Activated naive CD4-positive, alpha-beta T cell treated with anti-CD3 and anti-CD28 coated beads, Interleukin-2, amount 50 U/mL, for 24 hours (primary cell): ENCODE results near the gene PAAF1.

Experiments used
- H3K27ac Mint-ChIP-seq: one replicate; pipeline ENCODE4 v1.8.0; 2021; ENCODE audit warnings: mild to moderate bottlenecking, mixed read lengths
- H3K27me3 Mint-ChIP-seq: one replicate; pipeline ENCODE4 v1.8.0; 2021; ENCODE audit warnings: mixed read lengths
- H3K36me3 Mint-ChIP-seq: one replicate; pipeline ENCODE4 v1.8.0; 2021; ENCODE audit warnings: mixed read lengths
- H3K4me1 Mint-ChIP-seq: one replicate; pipeline ENCODE4 v1.8.0; 2021; ENCODE audit warnings: mixed read lengths
- H3K4me3 Mint-ChIP-seq: one replicate; pipeline ENCODE4 v1.8.0; 2021; ENCODE audit warnings: mild to moderate bottlenecking, mixed read lengths
- H3K9me3 Mint-ChIP-seq: one replicate; pipeline ENCODE4 v1.8.0; 2021; ENCODE audit warnings: mixed read lengths

PAAF1 gene

DNA sequence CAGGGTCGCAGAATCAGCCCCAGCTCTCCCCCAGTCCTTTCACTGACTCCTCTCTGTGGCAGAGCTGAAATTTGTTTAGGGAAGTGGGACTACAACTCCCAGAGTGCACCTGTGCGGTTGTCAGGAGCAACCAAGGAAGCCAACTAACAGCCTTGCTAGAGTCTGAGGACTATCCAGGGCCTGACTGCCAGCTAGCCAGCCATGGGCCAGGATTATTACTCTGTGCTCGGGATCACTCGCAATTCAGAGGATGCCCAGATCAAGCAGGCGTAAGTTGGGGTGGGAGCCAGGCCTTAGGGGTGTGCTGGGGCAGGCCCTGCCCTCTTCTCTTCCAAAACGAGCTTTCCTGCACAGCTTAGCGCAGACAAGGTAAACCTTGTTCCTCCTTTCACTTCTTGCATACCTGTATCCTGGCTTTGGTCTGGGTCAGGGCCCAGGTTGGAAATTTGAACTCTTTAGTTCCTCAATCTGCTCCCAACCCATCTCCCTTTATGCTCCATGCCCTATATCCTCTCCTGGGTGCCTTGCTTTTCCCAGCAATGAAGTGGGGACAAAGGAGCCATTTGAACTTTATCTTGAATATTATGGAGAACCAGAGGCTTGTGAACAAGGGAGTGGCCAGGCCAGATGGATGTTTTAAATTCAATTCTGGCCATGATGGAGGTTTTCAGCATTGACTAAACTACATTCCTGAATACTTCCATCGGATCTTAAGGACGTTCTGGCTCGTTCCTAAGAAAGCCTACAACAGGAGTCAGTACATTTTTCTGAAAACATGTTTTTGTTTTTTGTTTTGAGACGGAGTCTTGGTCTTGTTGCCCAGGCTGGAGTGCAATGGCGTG lies 74.3 kb downstream of the PAAF1 start, which contains the start of gene DNAJB13:
DNAJB13 (plus strand) TSS at position 158 of the 842 bp plus-strand sequence; CDS start at position 202, 44 bp downstream.
- H3K36me3 Mint-ChIP-seq, result no peaks in the 10 kb centered on the region
- no peaks in the 10 kb centered on the region for H3K27me3 Mint-ChIP-seq
- H3K27ac Mint-ChIP-seq, result no peak within 1 kb of the TSS
- no peaks in the 10 kb centered on the region for H3K9me3 Mint-ChIP-seq
- H3K4me1 Mint-ChIP-seq, result no peaks in the 10 kb centered on the region
- no peak within 1 kb of the TSS for H3K4me3 Mint-ChIP-seq

DNA sequence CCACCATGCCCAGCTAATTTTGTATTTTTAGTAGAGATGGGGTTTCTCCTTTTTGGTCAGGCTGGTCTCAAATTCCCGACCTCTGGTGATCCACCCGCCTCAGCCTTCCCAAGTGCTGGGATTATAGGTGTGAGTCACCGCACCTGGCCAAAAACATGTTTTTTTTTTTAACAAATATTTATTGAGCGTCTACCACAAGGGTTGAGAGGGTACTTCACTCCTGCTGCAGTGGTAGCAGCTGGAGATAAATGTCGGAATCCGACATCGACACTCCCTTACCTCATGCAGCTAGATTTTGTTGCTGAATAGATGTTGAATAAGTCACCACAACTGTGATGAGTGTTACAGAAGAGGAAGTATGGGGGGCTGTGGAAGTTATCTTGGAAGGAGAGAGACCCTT lies 75.0 kb downstream of the PAAF1 start:
- Mint-ChIP-seq H3K36me3 (no peaks in the 10 kb centered on the region), H3K9me3 (no peaks in the 10 kb centered on the region), H3K27ac (no peak overlapping the region), H3K27me3 (peaks cover 2% of the 10 kb centered on the region), H3K4me1 (no peaks in the 10 kb centered on the region), H3K4me3 (no peak overlapping the region)

DNA sequence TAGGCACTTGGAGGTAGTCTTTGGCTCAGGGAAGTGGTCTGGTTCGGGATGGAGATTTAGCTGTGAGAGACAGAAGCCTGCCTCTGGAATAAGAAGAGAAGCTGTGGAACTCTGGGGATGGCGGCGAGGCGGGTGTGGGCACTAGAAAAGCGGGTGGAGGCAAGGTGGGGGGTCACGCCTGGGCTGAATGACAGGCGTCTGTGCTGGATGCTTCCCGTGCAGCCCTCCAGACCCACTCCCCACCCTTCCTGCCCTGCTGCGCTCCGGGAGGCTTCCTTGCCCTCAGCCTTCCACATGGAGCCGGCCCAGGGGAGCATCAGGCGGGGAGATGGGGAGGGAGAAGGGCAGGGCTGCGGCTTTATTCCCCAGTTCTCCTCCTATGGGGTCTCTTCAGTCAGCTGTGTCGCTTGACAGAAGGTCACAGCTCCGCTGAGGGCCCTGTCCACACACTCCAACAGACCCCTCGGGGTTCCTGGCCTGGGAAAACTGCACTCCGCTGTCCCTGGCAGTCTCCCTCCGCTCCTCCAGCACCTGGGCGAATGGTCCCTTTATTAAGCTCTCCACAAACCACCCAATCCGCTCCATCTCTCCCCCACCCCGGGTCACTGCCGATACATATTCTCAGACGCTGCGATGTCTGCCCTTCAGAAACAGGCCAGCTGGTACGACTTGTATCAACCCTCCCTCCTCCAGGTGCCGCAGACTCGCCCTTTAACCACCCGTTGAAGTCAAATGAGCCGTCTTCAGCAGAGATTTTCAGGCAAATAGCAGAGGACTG lies 80.3 kb downstream of the PAAF1 start:
- Mint-ChIP-seq H3K4me3 (no peak overlapping the region), H3K27ac (no peak overlapping the region), H3K36me3 (no peaks in the 10 kb centered on the region), H3K9me3 (no peaks in the 10 kb centered on the region), H3K27me3 (peaks cover 2% of the 10 kb centered on the region), H3K4me1 (no peaks in the 10 kb centered on the region)

DNA sequence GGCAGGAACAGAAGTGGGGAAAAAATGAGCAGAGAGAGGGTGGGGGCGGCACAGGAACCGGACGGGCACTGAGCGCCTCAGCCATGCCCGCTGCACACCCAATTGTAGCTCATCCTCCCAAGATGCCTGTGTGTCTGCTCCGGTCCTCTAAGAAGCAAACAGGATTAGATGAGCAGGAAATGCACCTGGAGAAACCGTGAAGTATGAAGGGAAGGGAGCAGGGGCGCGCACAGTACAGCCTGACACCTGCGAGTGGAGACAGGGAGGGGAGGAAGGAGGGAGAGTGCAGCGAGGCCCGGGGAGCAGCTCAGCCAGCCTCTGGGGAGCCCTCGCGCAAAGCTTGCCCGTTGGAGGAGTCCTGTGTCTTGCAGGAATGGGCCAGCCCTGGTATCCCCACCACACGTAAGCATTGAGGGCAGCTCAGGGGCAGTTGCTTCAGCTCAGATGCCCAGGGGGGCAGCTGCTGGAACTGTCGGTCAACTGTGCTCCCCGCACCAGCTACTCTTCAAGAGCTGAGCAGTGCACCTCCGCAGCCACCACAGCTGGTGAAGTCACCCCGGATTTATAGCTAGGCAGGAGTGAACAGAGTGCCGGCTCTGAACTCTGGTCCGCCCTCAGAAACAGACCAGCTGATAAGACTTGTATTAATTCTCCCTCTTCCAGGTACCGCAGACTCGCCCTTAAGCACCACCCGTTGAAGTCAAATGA lies 81.0 kb downstream of the PAAF1 start:
- Mint-ChIP-seq H3K27me3 (peaks cover 2% of the 10 kb centered on the region), H3K4me3 (no peak overlapping the region), H3K9me3 (no peaks in the 10 kb centered on the region), H3K4me1 (no peaks in the 10 kb centered on the region), H3K27ac (no peak overlapping the region), H3K36me3 (no peaks in the 10 kb centered on the region)

DNA sequence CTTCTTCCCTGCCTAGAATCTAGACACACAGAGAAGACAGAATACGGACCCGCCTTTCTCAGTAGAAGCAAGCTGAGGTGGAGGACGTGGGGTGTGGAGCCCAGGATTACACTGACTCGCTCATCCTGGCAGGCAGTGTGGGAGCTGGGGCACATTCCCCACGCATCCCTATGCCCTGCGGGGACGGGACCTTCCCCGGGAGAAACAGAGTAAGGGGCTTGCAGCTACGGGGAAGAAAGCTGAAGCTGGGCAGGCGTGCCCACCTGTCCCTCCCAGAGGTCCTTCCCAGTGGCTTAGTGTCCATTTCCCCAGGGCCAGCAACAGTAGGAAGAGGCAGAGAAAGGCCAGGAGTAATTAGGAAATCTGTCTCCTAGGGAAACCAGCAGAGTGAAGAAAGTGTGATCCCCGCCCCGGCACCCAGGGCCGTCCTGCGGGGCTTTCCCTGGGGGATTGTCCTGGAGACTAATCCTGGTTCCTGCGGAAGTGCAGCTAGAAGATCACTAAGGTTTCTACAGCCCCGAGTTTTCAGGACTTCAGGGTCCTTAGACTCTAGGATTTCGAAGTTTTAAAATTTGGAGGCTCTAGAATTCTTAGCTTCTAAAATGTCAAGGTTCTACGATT lies 81.8 kb downstream of the PAAF1 start:
- Mint-ChIP-seq H3K27ac (no peak overlapping the region), H3K4me1 (no peaks in the 10 kb centered on the region), H3K9me3 (no peaks in the 10 kb centered on the region), H3K36me3 (no peaks in the 10 kb centered on the region), H3K4me3 (no peak overlapping the region), H3K27me3 (peaks cover 2% of the 10 kb centered on the region)

DNA sequence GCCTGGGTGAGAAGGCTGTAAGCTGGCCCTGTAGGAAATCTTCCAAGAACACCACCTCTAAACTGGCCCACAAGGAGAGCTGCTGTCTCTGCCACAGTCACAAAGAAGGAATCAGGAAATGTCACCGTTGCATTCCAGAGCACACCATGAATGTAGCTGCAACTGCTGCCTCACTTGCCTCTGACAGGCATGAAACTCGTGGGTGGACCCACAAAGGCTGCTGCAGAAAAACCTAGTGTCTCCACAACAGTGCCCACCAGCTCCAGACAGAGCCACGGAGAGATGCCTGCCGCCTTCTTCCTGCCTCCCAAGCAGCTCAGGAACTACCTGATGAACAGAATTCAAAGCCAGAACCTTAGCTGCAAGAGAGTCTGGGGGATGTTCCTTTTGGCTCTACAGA lies 84.5 kb downstream of the PAAF1 start:
- Mint-ChIP-seq H3K27ac (no peak overlapping the region), H3K4me1 (peaks cover 21% of the 10 kb centered on the region), H3K4me3 (no peak overlapping the region), H3K9me3 (no peaks in the 10 kb centered on the region), H3K27me3 (peaks cover 2% of the 10 kb centered on the region), H3K36me3 (no peaks in the 10 kb centered on the region)

DNA sequence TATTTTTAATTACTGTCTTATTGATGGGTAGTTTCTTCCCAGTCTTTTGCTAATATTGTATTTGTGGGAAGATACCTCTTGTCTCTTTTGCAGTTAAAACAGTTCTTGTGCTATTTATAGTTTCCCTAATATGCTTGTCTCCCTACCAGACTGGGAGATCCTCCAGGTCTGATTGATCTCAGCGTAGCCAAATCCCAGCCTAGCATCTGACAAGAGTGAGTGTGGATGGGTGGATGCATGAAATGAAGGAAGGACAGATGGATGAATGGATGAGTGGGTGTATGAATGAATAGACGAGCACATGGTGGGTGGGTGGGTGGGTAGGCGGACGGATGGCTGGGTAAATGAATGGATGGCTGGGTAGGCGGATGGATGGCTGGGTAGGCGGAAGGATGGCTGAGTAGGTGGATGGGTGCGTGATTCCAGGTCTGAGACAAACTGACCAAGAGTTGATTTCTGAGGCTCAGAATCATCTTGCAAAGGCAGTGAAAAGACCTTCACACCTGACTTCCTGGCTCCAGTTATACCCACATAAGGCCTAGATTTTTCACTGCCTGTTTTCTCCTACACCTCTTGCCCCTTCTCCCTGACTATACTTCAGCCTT lies 85.4 kb downstream of the PAAF1 start:
- no peak overlapping the region for H3K27ac Mint-ChIP-seq
- no peaks in the 10 kb centered on the region for H3K36me3 Mint-ChIP-seq
- H3K9me3 Mint-ChIP-seq, result no peaks in the 10 kb centered on the region
- H3K27me3 Mint-ChIP-seq, result no peaks in the 10 kb centered on the region
- no peak overlapping the region for H3K4me3 Mint-ChIP-seq
- peaks cover 21% of the 10 kb centered on the region for H3K4me1 Mint-ChIP-seq

DNA sequence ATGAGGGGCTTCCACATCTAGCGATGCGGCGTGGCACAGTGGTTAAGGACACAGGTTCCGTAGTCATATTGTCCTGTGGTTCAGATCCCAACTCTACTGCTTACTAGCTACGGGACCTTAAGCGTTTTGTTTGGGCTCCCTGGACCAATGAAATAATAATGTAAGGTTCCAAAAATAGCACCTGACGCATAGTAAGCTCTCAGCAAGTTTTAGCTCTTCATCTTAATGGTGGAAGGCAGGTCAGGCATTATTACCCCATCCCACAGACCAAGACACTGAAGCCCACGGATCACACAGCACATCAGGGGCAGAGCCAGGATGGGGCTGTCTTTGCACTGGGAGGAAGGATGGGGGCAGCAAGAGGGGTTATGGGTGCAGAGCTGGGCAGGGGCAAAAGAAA lies 87.1 kb downstream of the PAAF1 start:
- H3K27me3 Mint-ChIP-seq, result no peaks in the 10 kb centered on the region
- no peak overlapping the region for H3K27ac Mint-ChIP-seq
- H3K4me1 Mint-ChIP-seq, result peaks cover 37% of the 10 kb centered on the region
- H3K9me3 Mint-ChIP-seq, result no peaks in the 10 kb centered on the region
- H3K36me3 Mint-ChIP-seq, result no peaks in the 10 kb centered on the region
- H3K4me3 Mint-ChIP-seq, result peak overlapping the region; percentile 51

DNA sequence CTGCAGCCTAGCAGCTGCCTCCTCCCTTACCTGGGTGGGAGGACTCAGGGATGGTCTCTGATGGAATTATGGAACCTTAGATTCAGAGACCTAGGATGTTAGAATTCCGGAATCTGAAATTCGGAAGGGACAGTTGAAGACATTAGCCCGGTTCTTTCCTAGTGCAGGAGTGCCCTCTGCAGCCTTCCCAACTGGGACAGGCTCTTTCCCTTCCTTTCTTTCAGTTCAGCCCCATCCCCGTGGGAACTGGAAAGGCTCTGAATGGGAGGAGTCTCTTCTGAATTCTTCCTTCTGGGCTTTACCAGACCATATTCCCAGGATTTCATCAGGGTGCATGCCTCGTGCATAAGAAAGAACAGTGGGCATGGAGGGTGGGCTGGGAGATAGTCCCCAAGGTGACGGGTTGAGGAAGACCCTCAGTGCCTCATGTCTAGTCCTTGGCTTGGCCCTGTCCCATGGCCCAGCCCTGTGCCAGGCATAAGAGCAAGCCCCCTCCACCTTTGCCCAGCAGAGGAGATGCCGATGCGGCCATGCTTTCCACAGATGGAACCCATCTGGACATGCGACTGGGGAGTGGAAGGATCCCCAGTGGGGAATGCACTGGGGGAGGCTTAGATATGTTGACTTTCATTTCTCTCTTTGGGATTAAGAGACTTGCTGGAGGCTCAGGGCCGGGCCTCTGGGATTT lies 88.4 kb downstream of the PAAF1 start:
- Mint-ChIP-seq H3K4me1 (peaks cover 50% of the 10 kb centered on the region), H3K27me3 (no peaks in the 10 kb centered on the region), H3K27ac (no peak overlapping the region), H3K9me3 (no peaks in the 10 kb centered on the region), H3K36me3 (no peaks in the 10 kb centered on the region), H3K4me3 (no peak overlapping the region)

DNA sequence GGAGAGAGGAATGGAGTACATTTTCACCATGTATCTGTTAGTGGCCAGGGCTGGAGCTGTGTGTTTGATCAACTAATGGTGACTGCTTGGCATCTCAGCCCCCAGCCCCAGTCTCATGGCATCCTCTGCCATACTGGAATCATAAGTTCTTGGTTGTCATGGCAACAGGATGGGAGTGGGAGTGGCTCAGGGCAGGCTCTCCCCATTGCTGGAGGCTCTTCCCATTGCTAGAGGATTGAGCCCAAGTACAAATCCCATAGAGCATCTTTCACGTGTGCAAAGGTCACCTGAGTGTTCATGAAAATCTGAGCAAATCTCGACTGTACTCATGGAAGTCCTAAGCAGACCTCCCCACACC lies 88.9 kb downstream of the PAAF1 start:
- no peak overlapping the region for H3K4me3 Mint-ChIP-seq
- peaks cover 55% of the 10 kb centered on the region for H3K4me1 Mint-ChIP-seq
- no peaks in the 10 kb centered on the region for H3K27me3 Mint-ChIP-seq
- H3K27ac Mint-ChIP-seq, result no peak overlapping the region
- H3K9me3 Mint-ChIP-seq, result no peaks in the 10 kb centered on the region
- no peaks in the 10 kb centered on the region for H3K36me3 Mint-ChIP-seq

DNA sequence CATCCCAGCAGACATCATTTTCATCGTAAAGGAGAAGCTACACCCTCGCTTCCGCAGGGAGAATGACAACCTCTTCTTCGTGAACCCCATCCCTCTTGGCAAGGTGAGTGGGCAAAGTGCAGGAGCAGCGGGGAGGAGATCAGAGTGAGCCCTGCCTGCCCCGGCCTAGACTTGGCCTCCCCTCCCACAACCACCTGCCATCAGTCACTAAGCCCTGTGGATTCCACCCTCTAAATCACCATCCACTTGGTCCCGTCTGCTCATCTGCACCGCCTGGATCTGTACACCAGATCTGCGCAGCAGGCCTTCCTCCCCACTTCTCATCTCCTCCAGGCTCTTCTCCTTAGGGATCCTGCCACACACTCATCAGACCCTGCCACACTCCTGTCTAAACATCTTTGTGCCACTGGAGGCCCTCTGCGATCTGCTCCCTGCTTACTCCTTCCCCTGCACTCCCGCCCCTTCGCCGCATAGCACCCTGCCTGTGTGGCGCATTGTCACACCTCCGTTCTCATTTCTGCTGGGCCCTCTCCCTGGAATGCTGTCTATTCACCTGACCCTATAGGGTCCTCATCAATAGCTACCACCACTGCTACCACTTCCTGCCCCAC lies 91.7 kb downstream of the PAAF1 start:
- Mint-ChIP-seq H3K27ac (peak overlapping the region; percentile 95), H3K4me3 (peak overlapping the region; percentile 2), H3K9me3 (no peaks in the 10 kb centered on the region), H3K4me1 (peaks cover 81% of the 10 kb centered on the region), H3K36me3 (no peaks in the 10 kb centered on the region), H3K27me3 (no peaks in the 10 kb centered on the region)

DNA sequence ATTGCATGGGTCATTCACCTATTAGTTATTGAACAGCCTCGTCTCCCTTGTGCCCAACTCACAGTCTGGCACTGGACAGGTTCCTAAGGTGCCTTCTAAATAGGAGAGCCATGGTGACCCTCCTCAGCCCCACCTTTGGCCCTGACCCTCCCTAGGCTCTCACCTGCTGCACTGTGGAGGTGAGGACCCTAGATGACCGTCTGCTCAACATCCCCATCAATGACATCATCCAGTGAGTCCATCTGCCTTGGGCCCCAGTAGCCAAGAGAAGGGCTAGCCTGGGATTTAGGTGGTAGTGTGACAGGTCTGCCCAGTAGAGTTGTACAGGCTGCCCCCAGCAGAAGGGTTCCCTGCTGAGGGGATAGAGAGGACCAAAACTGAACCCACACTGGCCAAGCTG lies 92.3 kb downstream of the PAAF1 start:
- Mint-ChIP-seq H3K9me3 (no peaks in the 10 kb centered on the region), H3K27me3 (no peaks in the 10 kb centered on the region), H3K27ac (peak overlapping the region; percentile 95), H3K4me3 (peak overlapping the region; percentile 2), H3K36me3 (no peaks in the 10 kb centered on the region), H3K4me1 (peaks cover 85% of the 10 kb centered on the region)

DNA sequence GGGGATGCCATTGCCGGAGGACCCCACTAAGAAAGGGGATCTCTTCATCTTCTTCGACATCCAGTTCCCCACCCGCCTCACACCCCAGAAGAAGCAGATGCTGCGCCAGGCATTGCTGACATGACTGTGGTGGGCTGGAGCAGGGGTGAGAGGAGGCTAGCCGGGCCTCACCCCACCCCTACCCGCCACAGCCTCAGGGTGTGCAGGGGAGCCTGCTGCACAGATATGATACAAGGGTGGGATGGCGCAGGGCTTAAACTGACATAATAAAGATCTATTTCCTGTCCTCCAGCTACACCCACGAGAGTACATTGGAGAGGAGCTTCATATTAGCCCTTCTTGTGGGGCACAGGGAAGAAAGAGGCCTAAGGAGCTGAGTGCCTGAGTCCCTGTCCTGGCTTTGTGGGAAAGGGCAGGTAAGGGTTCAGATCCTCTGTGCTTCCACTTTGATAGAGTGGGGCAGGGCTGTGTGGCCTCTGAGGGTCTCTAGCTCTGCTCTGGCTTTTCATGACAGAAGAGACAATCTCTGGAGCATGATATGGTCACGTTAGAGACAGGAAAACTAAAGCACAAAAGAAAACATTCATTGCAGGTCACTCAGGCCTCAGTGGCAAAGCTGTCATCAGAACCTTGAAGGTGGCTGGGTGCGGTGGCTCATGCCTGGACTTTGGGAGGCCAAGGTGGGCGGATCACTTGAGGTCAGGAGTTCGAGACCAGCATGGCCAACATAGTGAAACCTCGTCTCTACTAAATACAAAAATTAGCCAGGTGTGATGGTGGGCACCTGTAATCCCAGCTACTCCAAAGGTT lies 93.4 kb downstream of the PAAF1 start:
- H3K4me3 Mint-ChIP-seq, result no peak overlapping the region
- peak overlapping the region; percentile 89 for H3K27ac Mint-ChIP-seq
- H3K27me3 Mint-ChIP-seq, result no peaks in the 10 kb centered on the region
- H3K4me1 Mint-ChIP-seq, result peaks cover 86% of the 10 kb centered on the region
- peaks cover 7% of the 10 kb centered on the region for H3K36me3 Mint-ChIP-seq
- H3K9me3 Mint-ChIP-seq, result no peaks in the 10 kb centered on the region
